ENCODE measurements around the gene GABRA4. TPM values are rescaled to one million over a fixed set of nuclear protein-coding genes. Genes with fewer than 3 reads are reported as not detected.

The GABRA4 gene
- total and polyA plus RNA-seq, 10 of the 15 experiments (the other 5 are each of a cell fraction or from before 2014, with no cell fraction given): 0.69 to 14.6 (median 1.1) TPM

GRCh38 chr4:46952451-46952850 lies 40.9 kb downstream of the GABRA4 start (continued):
- no peak for TF ChIP-seq MYB (IDR thresholded peaks at IDR 0.05; ENCODE audit: borderline replicate concordance, low read depth, low read length)

GRCh38 chr4:46950826-46951225 lies 42.6 kb downstream of the GABRA4 start:
- Histone ChIP-seq H3K9ac (ENCODE audit: control insufficient read depth, insufficient read depth, low read length) (no peak overlapping the region), H3K79me2 (ENCODE audit: control insufficient read depth, insufficient read depth, low read length) (no peaks in the 10 kb centered on the region), H3K4me2 (ENCODE audit: control insufficient read depth, insufficient read depth) (no peak overlapping the region), H3K36me3 (ENCODE audit: control insufficient read depth in 2 of 2, insufficient read depth in 2 of 2, low read length in 1 of 2) (no peaks in the 10 kb centered on the region), H3K27me3 (replicated peaks in 1 of 2; ENCODE audit: control insufficient read depth in 2 of 2, insufficient read depth in 2 of 2, low read length in 1 of 2) (no peaks in the 10 kb centered on the region), H3K4me3 (no peak overlapping the region), H3K27ac (ENCODE audit: control insufficient read depth, insufficient read depth) (no peak overlapping the region), H4K20me1 (ENCODE audit: control insufficient read depth, insufficient read depth) (no peaks in the 10 kb centered on the region), H3K4me1 (ENCODE audit: control insufficient read depth, insufficient read depth, low read length) (no peaks in the 10 kb centered on the region), H3K9me3 (replicated peaks; ENCODE audit: control insufficient read depth, insufficient read depth, low read length) (no peaks in the 10 kb centered on the region), H2AFZ (ENCODE audit: control insufficient read depth, low read depth, low read length) (no peak overlapping the region)
- POLR2A ChIA-PET: interaction anchor here (0.7 to 2.1 kb wide), 2 partner anchors 60 to 61 kb away, joined by 3 to 11 read pairs; no protein-coding TSS in a partner anchor
- RAD21 ChIA-PET (ENCODE audit: unreplicated experiment): interaction anchor here (0.7 to 1.6 kb wide), 6 partner anchors 9 to 172 kb away, joined by 3 to 6 read pairs (median 4); no protein-coding TSS in a partner anchor
- BruUV-seq (replicated peaks): no TSS peak
- no peak for ATAC-seq
- FAIRE-seq: no peak
- CTCF ChIA-PET: interaction anchor here (1.1 to 6.5 kb wide), 5 partner anchors 11 to 172 kb away, joined by 3 to 41 read pairs (median 4); no protein-coding TSS in a partner anchor
- intact Hi-C loops (cut with micrococcal nuclease; ENCODE audit: unreplicated experiment): no loop called here
- TF ChIP-seq ASH2L (IDR thresholded peaks at IDR 0.05; ENCODE audit: borderline replicate concordance, low read depth) (no peak), ZNF687 (IDR thresholded peaks at IDR 0.05) (no peak), BCL11A (IDR thresholded peaks at IDR 0.05; ENCODE audit: low read depth, low read length) (no peak), POLR2AphosphoS2 (IDR thresholded peaks at IDR 0.05; ENCODE audit: low read depth, low read length) (no peak), TCF7 (IDR thresholded peaks at IDR 0.05; ENCODE audit: borderline replicate concordance) (no peak)
- SMC1A ChIA-PET (ENCODE audit: uncharacterized antibody, unreplicated experiment): interaction anchor here (0.9 to 4.3 kb wide), 9 partner anchors 10 to 60 kb away, joined by 3 to 47 read pairs (median 5); no protein-coding TSS in a partner anchor
- WGBS (ENCODE audit: insufficient coverage, insufficient replicate concordance, low lambda C conversion rate, missing lambda C conversion rate): 17% methylated on average over 3 of the region's 3 CpGs
- DNase-seq (ENCODE audit: low read depth, low spot score): no peak
- in situ Hi-C loops (cut with MboI): no loop called here
